H9 (cell line): ENCODE results near the gene FSD1. TPM values are rescaled to one million over a fixed set of nuclear protein-coding genes. Genes with fewer than 3 reads are reported as not detected.

ENCODE experiments used
- DNase-seq: peaks from one replicate; pipeline ENCODE4 v3.0.0-alpha.2; 2017
- H2AFZ ChIP-seq: one replicate; pipeline ENCODE4 v1.6.1; 2013; ENCODE audit warnings: mild to moderate bottlenecking, low read length, control low read depth, moderate library complexity
- H2AK5ac ChIP-seq: 2 replicates; pipeline ENCODE4 v1.6.1; 2013; ENCODE audit warnings: low read length, control low read depth, mixed read lengths; ENCODE audit not compliant: insufficient read length
- H2BK120ac ChIP-seq: one replicate; pipeline ENCODE4 v1.6.1; 2013; ENCODE audit warnings: low read depth, mild to moderate bottlenecking, low read length, control low read depth, inconsistent platforms; ENCODE audit not compliant: poor library complexity, severe bottlenecking
- H2BK12ac ChIP-seq: 2 replicates; pipeline ENCODE4 v1.6.1; 2013; ENCODE audit warnings: low read length, control low read depth, mixed read lengths, low read depth; ENCODE audit not compliant: insufficient read length
- H2BK15ac ChIP-seq: 2 replicates; pipeline ENCODE4 v1.6.1; 2013; ENCODE audit warnings: low read depth, low read length, control low read depth
- H2BK20ac ChIP-seq: one replicate; pipeline ENCODE4 v1.6.1; 2013; ENCODE audit warnings: low read depth, mild to moderate bottlenecking, low read length, control low read depth, inconsistent platforms; ENCODE audit not compliant: poor library complexity, severe bottlenecking
- H2BK5ac ChIP-seq: 2 replicates; pipeline ENCODE4 v1.6.1; 2013; ENCODE audit warnings: low read length, control low read depth, mixed read lengths; ENCODE audit not compliant: insufficient read length
- H3K14ac ChIP-seq: 2 replicates; pipeline ENCODE4 v1.6.1; 2013; ENCODE audit warnings: low read length, control low read depth; ENCODE audit not compliant: insufficient read depth
- H3K18ac ChIP-seq: 2 replicates; pipeline ENCODE4 v1.6.1; 2013; ENCODE audit warnings: low read depth, mild to moderate bottlenecking, mixed read lengths, low read length, control low read depth; ENCODE audit not compliant: insufficient read length
- H3K23ac ChIP-seq: 2 replicates; pipeline ENCODE4 v1.6.1; 2013; ENCODE audit warnings: low read length, control low read depth, mixed read lengths, low read depth; ENCODE audit not compliant: insufficient read length
- H3K23me2 ChIP-seq: 2 replicates; pipeline ENCODE4 v1.6.1; 2013; ENCODE audit warnings: low read depth, mild to moderate bottlenecking, mixed read lengths, low read length, control low read depth; ENCODE audit not compliant: insufficient read length, poor library complexity, severe bottlenecking
- H3K27ac ChIP-seq: 2 replicates; pipeline ENCODE4 v1.5.1; 2013; ENCODE audit warnings: low read length, control low read depth, mixed read lengths, low read depth; ENCODE audit not compliant: insufficient read length
- H3K27me3 ChIP-seq: 2 replicates; pipeline ENCODE4 v1.6.1; 2013; ENCODE audit warnings: low read length, control low read depth, inconsistent platforms; ENCODE audit not compliant: insufficient read depth
- H3K4ac ChIP-seq: 2 replicates; pipeline ENCODE4 v1.6.1; 2013; ENCODE audit warnings: low read depth, mild to moderate bottlenecking, control low read depth, inconsistent platforms, low read length, moderate library complexity
- H3K4me1 ChIP-seq: 2 replicates; pipeline ENCODE4 v1.6.1; 2013; ENCODE audit warnings: low read length, control low read depth, inconsistent platforms; ENCODE audit not compliant: insufficient read depth
- H3K4me2 ChIP-seq: 2 replicates; pipeline ENCODE4 v1.6.1; 2013; ENCODE audit warnings: low read length, control low read depth, mixed read lengths; ENCODE audit not compliant: insufficient read length, insufficient read depth
- H3K56ac ChIP-seq: 2 replicates; pipeline ENCODE4 v1.6.1; 2013; ENCODE audit warnings: low read depth, mild to moderate bottlenecking, mixed read lengths, low read length, control low read depth; ENCODE audit not compliant: insufficient read length
- H3K79me1 ChIP-seq: 2 replicates; pipeline ENCODE4 v1.6.1; 2013; ENCODE audit warnings: low read depth, mild to moderate bottlenecking, moderate library complexity, low read length, control low read depth, inconsistent platforms; ENCODE audit not compliant: insufficient read depth, poor library complexity, severe bottlenecking
- H3K79me2 ChIP-seq: 2 replicates; pipeline ENCODE4 v1.6.1; 2013; ENCODE audit warnings: low read length, control low read depth, inconsistent platforms; ENCODE audit not compliant: insufficient read depth
- H3K9ac ChIP-seq: 2 replicates; pipeline ENCODE4 v1.6.1; 2013; ENCODE audit warnings: low read length, control low read depth, mixed read lengths; ENCODE audit not compliant: insufficient read length; ENCODE audit errors: extremely low read depth
- H3K9me3 ChIP-seq: one replicate; pipeline ENCODE4 v1.6.1; 2013; ENCODE audit warnings: low read depth, low read length, inconsistent platforms; ENCODE audit not compliant: control insufficient read depth
- H3T11ph ChIP-seq: one replicate; pipeline ENCODE4 v1.6.1; 2013; ENCODE audit warnings: mild to moderate bottlenecking, low read length, control low read depth, inconsistent platforms
- H4K20me1 ChIP-seq: one replicate; pipeline ENCODE4 v1.6.1; 2013; ENCODE audit not compliant: control insufficient read depth, insufficient read length, insufficient read depth
- H4K5ac ChIP-seq: 2 replicates; pipeline ENCODE4 v1.6.1; 2013; ENCODE audit warnings: low read depth, mild to moderate bottlenecking, mixed read lengths, low read length, control low read depth; ENCODE audit not compliant: insufficient read length
- H4K8ac ChIP-seq: replicated peaks from 2 replicates; pipeline ENCODE4 v1.6.1; 2013; ENCODE audit warnings: low read length, control low read depth, mixed read lengths, low read depth; ENCODE audit not compliant: insufficient read length
- H4K91ac ChIP-seq: 2 replicates; pipeline ENCODE4 v1.6.1; 2013; ENCODE audit warnings: low read depth, mild to moderate bottlenecking, moderate library complexity, mixed read lengths, low read length, control low read depth; ENCODE audit not compliant: insufficient read length
- H3K27ac Mint-ChIP-seq, 3 experiments: 2 replicates in 2 of 3; 3 replicates in 1 of 3; pipeline ENCODE4 v1.8.0; 2020 to 2021; ENCODE audit warnings: mixed read lengths in 3 of 3, mild to moderate bottlenecking in 1 of 3, moderate library complexity in 1 of 3
- H3K27me3 Mint-ChIP-seq: 2 replicates; pipeline ENCODE4 v1.8.0; 2021; ENCODE audit warnings: low read depth, mild to moderate bottlenecking, moderate library complexity, mixed read lengths
- H3K36me3 Mint-ChIP-seq, 3 experiments: 2 replicates in 2 of 3; 3 replicates in 1 of 3; pipeline ENCODE4 v1.8.0; 2020 to 2021; ENCODE audit warnings: low read depth in 3 of 3, mixed read lengths in 3 of 3; ENCODE audit not compliant: insufficient read depth in 1 of 3
- H3K4me1 Mint-ChIP-seq, 2 experiments: 2 replicates each; pipeline ENCODE4 v1.8.0; 2020; ENCODE audit warnings: mixed read lengths in 2 of 2
- H3K4me3 Mint-ChIP-seq, 2 experiments: 2 replicates in 1 of 2; 3 replicates in 1 of 2; pipeline ENCODE4 v1.8.0; 2020 to 2021; ENCODE audit warnings: mild to moderate bottlenecking in 2 of 2, mixed read lengths in 2 of 2, moderate library complexity in 1 of 2
- H3K9me3 Mint-ChIP-seq, 2 experiments: 2 replicates in 1 of 2; 3 replicates in 1 of 2; pipeline ENCODE4 v1.8.0; 2020; ENCODE audit warnings: mild to moderate bottlenecking in 2 of 2, mixed read lengths in 2 of 2, moderate library complexity in 1 of 2
- CTCF ChIP-seq: fragments of 200-600 bp; sonication (generic); conservative IDR thresholded peaks from 3 replicates; pipeline ENCODE4 v1.8.0; 2021; ENCODE audit warnings: antibody characterized with exemption, mild to moderate bottlenecking
- WGBS: extraction: QIAGEN DNeasy Blood & Tissue Kit; methylation state at CpG from one replicate; pipeline ENCODE4 v1.1.7; 2013; ENCODE audit warnings: missing lambda C conversion rate, low lambda C conversion rate, mixed read lengths; ENCODE audit not compliant: insufficient read length; ENCODE audit errors: extremely low coverage; 5-methylcytosine and 5-hydroxymethylcytosine counted together
- total RNA-seq: library from RNA; stranded (reverse); gene quantifications from 2 replicates; pipeline ENCODE4 v1.2.1, GENCODE V29; 2021

FSD1 gene
- total RNA-seq, 1 experiment from 2014 or later = 53.6 TPM

GRCh38 chr19:4284176-4284958, 20.0 kb upstream of the FSD1 start:
- TF ChIP-seq CTCF = no peak
- WGBS = no CpG with 5 or more reads among the region's 20 CpGs
- no peaks in the 10 kb centered on the region for H4K20me1 ChIP-seq

More at GRCh38 chr19:4284176-4284958, 20.0 kb upstream of the FSD1 start:
- no peak overlapping the region for H3K27ac ChIP-seq
- H3K79me1 ChIP-seq = no peaks in the 10 kb centered on the region
- no peaks in the 10 kb centered on the region for H3K9me3 ChIP-seq
- no peak overlapping the region for H2BK5ac ChIP-seq
- H4K8ac ChIP-seq = no peak overlapping the region
- H3K4ac ChIP-seq = no peak overlapping the region
- H3K27me3 ChIP-seq = peaks cover 11% of the 10 kb centered on the region; the same call in 1 of the 2 replicates
- no peak overlapping the region for H3K56ac ChIP-seq
- no peaks in the 10 kb centered on the region; the same call in 1 of the 2 replicates for H3K4me1 ChIP-seq
- H2BK15ac ChIP-seq = no peak overlapping the region
- H3K79me2 ChIP-seq = no peaks in the 10 kb centered on the region
- H3K27me3 Mint-ChIP-seq = peaks cover 61% of the 10 kb centered on the region
- peak overlapping the region; percentile 63 for H3K4me2 ChIP-seq
- no peak overlapping the region for H2BK20ac ChIP-seq
- peak overlapping the region; percentile 41 to 74 for H3K4me3 Mint-ChIP-seq
- H4K91ac ChIP-seq = no peak overlapping the region
- H3K23ac ChIP-seq = no peak overlapping the region
- H2BK120ac ChIP-seq = no peak overlapping the region
- H3K36me3 Mint-ChIP-seq = peaks cover 0 to 1% (median 0%) of the 10 kb centered on the region in 3 experiments; a peak in 1 of 7 replicates
- no peak overlapping the region for H3K18ac ChIP-seq
- H2AK5ac ChIP-seq = no peak overlapping the region
- no peak overlapping the region for H4K5ac ChIP-seq
- H2AFZ ChIP-seq = peak overlapping the region; percentile 93
- H3K9me3 Mint-ChIP-seq = no peaks in the 10 kb centered on the region; a peak in 2 of 5 replicates
- DNase-seq = peak; percentile 94
- H3K27ac Mint-ChIP-seq = no peak overlapping the region; a peak in 1 of 7 replicates
- peaks cover 2 to 13% of the 10 kb centered on the region in 2 experiments for H3K4me1 Mint-ChIP-seq
- H3K23me2 ChIP-seq = peaks cover 8% of the 10 kb centered on the region
- no peak overlapping the region for H3K9ac ChIP-seq
- H3T11ph ChIP-seq = no peak overlapping the region
- no peak overlapping the region for H2BK12ac ChIP-seq
- H3K14ac ChIP-seq = no peak overlapping the region
